Tibial nerve (tissue), 3 donors: Measurements from ENCODE around the gene BACH1.

Source experiments
- CTCF ChIP-seq, 5 experiments: fragments of 200-600 bp in 3 of 5; fragments of 450-650 bp in 2 of 5; sonication (generic) in 3 of 5; IDR thresholded peaks; one replicate each; pipeline ENCODE4 v1.5.1; 2016 to 2019; ENCODE audit warnings: antibody characterized with exemption in 5 of 5, mild to moderate bottlenecking in 3 of 5, moderate library complexity in 2 of 5
- POLR2A ChIP-seq, 2 donors: fragments of 450-650 bp; IDR thresholded peaks; one replicate each; pipeline ENCODE4 v1.6.1; 2017; ENCODE audit warnings: antibody characterized with exemption in 2 of 2, mild to moderate bottlenecking in 2 of 2, moderate library complexity in 2 of 2

DNA sequence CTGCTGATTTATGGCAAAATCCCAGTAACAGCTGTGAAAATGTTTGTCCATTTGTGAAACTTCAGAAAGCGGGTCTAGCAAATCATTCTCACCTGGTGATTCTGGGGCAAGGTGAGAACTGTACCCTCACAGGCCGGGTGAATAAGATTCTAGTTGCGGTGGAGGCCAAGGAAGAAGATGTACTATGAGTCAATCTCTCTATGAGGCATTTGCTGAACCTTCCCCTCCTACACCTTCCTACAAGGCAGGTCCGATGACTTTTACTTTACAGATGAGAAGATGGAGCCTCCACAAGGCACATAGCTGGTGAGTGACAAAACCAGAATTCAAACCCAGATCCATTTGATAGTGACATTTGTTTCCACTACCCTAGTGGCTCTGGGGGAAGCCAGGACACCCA is 72.7 kb downstream of the BACH1 start:
- TF ChIP-seq CTCF (IDR thresholded peaks at IDR 0.05) (no peak), POLR2A (IDR thresholded peaks at IDR 0.05) (no peak)
